GM18873 (cell line): ENCODE data around the gene RASSF1.

ENCODE experiments used
- ATAC-seq: cut with Tn5 transposase; IDR thresholded peaks from one replicate; pipeline ENCODE4 v1.9.1; 2021; ENCODE audit warnings: mild to moderate bottlenecking, moderate library complexity, moderate number of reproducible peaks; ENCODE audit not compliant: unreplicated experiment, low FRiP score

The RASSF1 gene

GRCh38 chr3:50369012-50369670, 28.5 kb upstream of the RASSF1 start:
- ATAC-seq = no peak

GRCh38 chr3:50365842-50366220, 25.2 kb upstream of the RASSF1 start:
- ATAC-seq = no peak

- ATAC-seq = peak; percentile 69
Measured at GRCh38 chr3:50365080-50365841, 24.6 kb upstream of the RASSF1 start.

GRCh38 chr3:50364573-50365079, 24.0 kb upstream of the RASSF1 start:
- ATAC-seq = no peak

GRCh38 chr3:50359760-50360110, 19.1 kb upstream of the RASSF1 start:
- ATAC-seq = no peak

- ATAC-seq = peak; percentile 97
Measured at GRCh38 chr3:50358911-50359759, 18.5 kb upstream of the RASSF1 start, which contains the start of gene TMEM115. TMEM115 (minus strand) TSS chr3:50359521; CDS start chr3:50359063, 458 bp downstream.

GRCh38 chr3:50358355-50358910, 17.8 kb upstream of the RASSF1 start:
- no peak for ATAC-seq

GRCh38 chr3:50357481-50357880, 16.8 kb upstream of the RASSF1 start:
- ATAC-seq = no peak

- ATAC-seq = no peak
Measured at GRCh38 chr3:50356553-50356952, 15.9 kb upstream of the RASSF1 start.

GRCh38 chr3:50355829-50356552, 15.4 kb upstream of the RASSF1 start:
- no peak for ATAC-seq

- ATAC-seq = no peak
Measured at GRCh38 chr3:50354850-50355249, 14.2 kb upstream of the RASSF1 start.

- no peak for ATAC-seq
Measured at GRCh38 chr3:50354186-50354764, 13.6 kb upstream of the RASSF1 start.

- no peak for ATAC-seq
Measured at GRCh38 chr3:50353245-50354004, 12.8 kb upstream of the RASSF1 start.

- ATAC-seq = no peak
Measured at GRCh38 chr3:50352781-50353180, 12.1 kb upstream of the RASSF1 start.

GRCh38 chr3:50351323-50351697, 10.7 kb upstream of the RASSF1 start:
- ATAC-seq = no peak

GRCh38 chr3:50350527-50351322, 10.1 kb upstream of the RASSF1 start, which contains the start of the genes CYB561D2 and NPRL2:
CYB561D2 (plus strand) TSS chr3:50350862; CDS start chr3:50351434, 572 bp downstream.
NPRL2 (minus strand) TSS chr3:50350775; CDS start chr3:50350652, 123 bp downstream.
- ATAC-seq = peak; percentile 65

GRCh38 chr3:50350213-50350526, 9.5 kb upstream of the RASSF1 start:
- ATAC-seq = no peak

- no peak for ATAC-seq
Measured at GRCh38 chr3:50347187-50347813, 6.7 kb upstream of the RASSF1 start.
